ENCODE data around the gene MLLT6. TPM values are rescaled to one million over a fixed set of nuclear protein-coding genes. Genes with fewer than 3 reads are reported as not detected.

The MLLT6 gene
- total and polyA plus RNA-seq, 2 of the 13 experiments (the other 11 are each of a cell fraction or from before 2014, with no cell fraction given) = 50.7 to 69.5 TPM

DNA sequence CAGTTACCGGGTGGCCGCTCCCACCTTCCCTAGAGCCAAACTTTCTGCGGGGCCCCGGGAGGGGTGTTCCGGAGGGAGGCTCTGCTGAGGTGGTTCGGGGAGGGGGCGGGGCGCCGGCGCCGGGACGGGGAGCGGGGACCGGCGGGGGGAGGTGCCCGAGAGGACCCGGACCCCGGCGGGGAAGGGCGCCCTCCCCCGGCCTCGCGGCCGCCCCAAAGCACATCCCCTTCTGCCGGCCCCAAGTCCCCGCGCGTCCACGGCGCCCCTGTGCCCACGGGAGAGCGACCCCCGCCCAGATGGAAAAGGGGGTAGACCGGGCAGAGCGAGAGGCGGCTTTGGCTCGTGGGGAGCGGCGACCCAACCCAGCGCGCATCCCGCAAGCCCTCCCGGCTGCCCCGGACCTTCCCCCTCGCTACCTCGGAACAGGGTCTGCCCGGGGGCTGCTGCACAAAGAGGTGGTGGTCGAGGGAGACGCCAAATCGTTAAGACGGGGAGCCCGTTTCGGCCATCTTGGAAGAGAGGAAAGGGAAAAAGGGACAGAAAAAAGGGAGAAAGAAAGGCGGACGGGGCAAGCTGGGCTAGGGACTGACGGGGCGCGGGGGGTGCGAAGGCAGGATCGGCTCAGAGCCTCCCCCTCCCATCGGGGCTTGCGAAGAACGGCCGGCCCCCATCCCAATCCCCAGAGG is 42.5 kb downstream of the MLLT6 start (continued):
- TF ChIP-seq, protein P1, sequence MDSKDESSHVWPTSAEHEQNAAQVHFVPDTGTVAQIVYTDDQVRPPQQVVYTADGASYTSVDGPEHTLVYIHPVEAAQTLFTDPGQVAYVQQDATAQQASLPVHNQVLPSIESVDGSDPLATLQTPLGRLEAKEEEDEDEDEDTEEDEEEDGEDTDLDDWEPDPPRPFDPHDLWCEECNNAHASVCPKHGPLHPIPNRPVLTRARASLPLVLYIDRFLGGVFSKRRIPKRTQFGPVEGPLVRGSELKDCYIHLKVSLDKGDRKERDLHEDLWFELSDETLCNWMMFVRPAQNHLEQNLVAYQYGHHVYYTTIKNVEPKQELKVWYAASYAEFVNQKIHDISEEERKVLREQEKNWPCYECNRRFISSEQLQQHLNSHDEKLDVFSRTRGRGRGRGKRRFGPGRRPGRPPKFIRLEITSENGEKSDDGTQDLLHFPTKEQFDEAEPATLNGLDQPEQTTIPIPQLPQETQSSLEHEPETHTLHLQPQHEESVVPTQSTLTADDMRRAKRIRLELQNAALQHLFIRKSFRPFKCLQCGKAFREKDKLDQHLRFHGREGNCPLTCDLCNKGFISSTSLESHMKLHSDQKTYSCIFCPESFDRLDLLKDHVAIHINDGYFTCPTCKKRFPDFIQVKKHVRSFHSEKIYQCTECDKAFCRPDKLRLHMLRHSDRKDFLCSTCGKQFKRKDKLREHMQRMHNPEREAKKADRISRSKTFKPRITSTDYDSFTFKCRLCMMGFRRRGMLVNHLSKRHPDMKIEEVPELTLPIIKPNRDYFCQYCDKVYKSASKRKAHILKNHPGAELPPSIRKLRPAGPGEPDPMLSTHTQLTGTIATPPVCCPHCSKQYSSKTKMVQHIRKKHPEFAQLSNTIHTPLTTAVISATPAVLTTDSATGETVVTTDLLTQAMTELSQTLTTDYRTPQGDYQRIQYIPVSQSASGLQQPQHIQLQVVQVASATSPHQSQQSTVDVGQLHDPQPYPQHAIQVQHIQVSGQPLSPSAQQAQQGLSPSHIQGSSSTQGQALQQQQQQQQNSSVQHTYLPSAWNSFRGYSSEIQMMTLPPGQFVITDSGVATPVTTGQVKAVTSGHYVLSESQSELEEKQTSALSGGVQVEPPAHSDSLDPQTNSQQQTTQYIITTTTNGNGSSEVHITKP (CRISPR knock-in tag; IDR thresholded peaks at IDR 0.05; ENCODE audit: low read depth) = peak; percentile 65; the same call in 1 of the 2 replicates
- TF ChIP-seq TEAD3 (CRISPR knock-in tag; optimal IDR thresholded peaks at IDR 0.05; ENCODE audit: borderline replicate concordance) (peak; percentile 26), ZNF670 (CRISPR knock-in tag; IDR thresholded peaks at IDR 0.05; ENCODE audit: borderline replicate concordance) (no peak), NFE2L2 (IDR thresholded peaks at IDR 0.05; ENCODE audit: low read length) (no peak), BRD4 (CRISPR knock-in tag; IDR thresholded peaks at IDR 0.05) (peak; percentile 15; the same call in 1 of the 2 replicates), RNF2 (conservative IDR thresholded peaks at IDR 0.05; ENCODE audit: low read depth) (no peak), FLYWCH1 (CRISPR knock-in tag; IDR thresholded peaks at IDR 0.05) (no peak), FOXA3 (CRISPR knock-in tag; IDR thresholded peaks at IDR 0.05) (no peak; the same call in 1 of the 2 replicates), ZBTB3 (CRISPR knock-in tag; IDR thresholded peaks at IDR 0.05; ENCODE audit: borderline replicate concordance, low read depth) (no peak), FOXO1 (CRISPR knock-in tag; IDR thresholded peaks at IDR 0.05) (peak; percentile 22; the same call in 1 of the 2 replicates), SIX1 (CRISPR knock-in tag; IDR thresholded peaks at IDR 0.05; ENCODE audit: borderline replicate concordance) (no peak), NR2F1 (CRISPR knock-in tag; IDR thresholded peaks at IDR 0.05) (no peak), ZNF737 (CRISPR knock-in tag; IDR thresholded peaks at IDR 0.05; ENCODE audit: borderline replicate concordance) (no peak), TBP (CRISPR knock-in tag; IDR thresholded peaks at IDR 0.05) (no peak), ZSCAN31 (CRISPR knock-in tag; IDR thresholded peaks at IDR 0.05; ENCODE audit: low read depth) (no peak), ZNF605 (CRISPR knock-in tag; IDR thresholded peaks at IDR 0.05) (no peak), PHB2 (IDR thresholded peaks at IDR 0.05; ENCODE audit: partially characterized antibody) (no peak)
- TF ChIP-seq, protein P2, sequence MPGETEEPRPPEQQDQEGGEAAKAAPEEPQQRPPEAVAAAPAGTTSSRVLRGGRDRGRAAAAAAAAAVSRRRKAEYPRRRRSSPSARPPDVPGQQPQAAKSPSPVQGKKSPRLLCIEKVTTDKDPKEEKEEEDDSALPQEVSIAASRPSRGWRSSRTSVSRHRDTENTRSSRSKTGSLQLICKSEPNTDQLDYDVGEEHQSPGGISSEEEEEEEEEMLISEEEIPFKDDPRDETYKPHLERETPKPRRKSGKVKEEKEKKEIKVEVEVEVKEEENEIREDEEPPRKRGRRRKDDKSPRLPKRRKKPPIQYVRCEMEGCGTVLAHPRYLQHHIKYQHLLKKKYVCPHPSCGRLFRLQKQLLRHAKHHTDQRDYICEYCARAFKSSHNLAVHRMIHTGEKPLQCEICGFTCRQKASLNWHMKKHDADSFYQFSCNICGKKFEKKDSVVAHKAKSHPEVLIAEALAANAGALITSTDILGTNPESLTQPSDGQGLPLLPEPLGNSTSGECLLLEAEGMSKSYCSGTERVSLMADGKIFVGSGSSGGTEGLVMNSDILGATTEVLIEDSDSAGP (CRISPR knock-in tag; IDR thresholded peaks at IDR 0.05; ENCODE audit: borderline replicate concordance) = no peak
- TF ChIP-seq, protein P3, sequence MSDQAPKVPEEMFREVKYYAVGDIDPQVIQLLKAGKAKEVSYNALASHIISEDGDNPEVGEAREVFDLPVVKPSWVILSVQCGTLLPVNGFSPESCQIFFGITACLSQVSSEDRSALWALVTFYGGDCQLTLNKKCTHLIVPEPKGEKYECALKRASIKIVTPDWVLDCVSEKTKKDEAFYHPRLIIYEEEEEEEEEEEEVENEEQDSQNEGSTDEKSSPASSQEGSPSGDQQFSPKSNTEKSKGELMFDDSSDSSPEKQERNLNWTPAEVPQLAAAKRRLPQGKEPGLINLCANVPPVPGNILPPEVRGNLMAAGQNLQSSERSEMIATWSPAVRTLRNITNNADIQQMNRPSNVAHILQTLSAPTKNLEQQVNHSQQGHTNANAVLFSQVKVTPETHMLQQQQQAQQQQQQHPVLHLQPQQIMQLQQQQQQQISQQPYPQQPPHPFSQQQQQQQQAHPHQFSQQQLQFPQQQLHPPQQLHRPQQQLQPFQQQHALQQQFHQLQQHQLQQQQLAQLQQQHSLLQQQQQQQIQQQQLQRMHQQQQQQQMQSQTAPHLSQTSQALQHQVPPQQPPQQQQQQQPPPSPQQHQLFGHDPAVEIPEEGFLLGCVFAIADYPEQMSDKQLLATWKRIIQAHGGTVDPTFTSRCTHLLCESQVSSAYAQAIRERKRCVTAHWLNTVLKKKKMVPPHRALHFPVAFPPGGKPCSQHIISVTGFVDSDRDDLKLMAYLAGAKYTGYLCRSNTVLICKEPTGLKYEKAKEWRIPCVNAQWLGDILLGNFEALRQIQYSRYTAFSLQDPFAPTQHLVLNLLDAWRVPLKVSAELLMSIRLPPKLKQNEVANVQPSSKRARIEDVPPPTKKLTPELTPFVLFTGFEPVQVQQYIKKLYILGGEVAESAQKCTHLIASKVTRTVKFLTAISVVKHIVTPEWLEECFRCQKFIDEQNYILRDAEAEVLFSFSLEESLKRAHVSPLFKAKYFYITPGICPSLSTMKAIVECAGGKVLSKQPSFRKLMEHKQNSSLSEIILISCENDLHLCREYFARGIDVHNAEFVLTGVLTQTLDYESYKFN (CRISPR knock-in tag; conservative IDR thresholded peaks at IDR 0.05) = no peak; the same call in 1 of the 2 replicates
- TF ChIP-seq, protein P4, sequence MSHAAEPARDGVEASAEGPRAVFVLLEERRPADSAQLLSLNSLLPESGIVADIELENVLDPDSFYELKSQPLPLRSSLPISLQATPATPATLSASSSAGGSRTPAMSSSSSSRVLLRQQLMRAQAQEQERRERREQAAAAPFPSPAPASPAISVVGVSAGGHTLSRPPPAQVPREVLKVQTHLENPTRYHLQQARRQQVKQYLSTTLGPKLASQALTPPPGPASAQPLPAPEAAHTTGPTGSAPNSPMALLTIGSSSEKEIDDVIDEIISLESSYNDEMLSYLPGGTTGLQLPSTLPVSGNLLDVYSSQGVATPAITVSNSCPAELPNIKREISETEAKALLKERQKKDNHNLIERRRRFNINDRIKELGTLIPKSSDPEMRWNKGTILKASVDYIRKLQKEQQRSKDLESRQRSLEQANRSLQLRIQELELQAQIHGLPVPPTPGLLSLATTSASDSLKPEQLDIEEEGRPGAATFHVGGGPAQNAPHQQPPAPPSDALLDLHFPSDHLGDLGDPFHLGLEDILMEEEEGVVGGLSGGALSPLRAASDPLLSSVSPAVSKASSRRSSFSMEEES (CRISPR knock-in tag; IDR thresholded peaks at IDR 0.05) = no peak

Data from HepG2 (cell line).